Heart left ventricle (tissue), 13 donors: ENCODE data around the gene STUB1.

ENCODE experiments used
- CTCF ChIP-seq, 12 donors: fragments of 200-600 bp; sonication (generic) in 4 of 12; IDR thresholded peaks; one replicate each; pipeline versions ENCODE4 v1.5.0 to v1.8.0; 2018 to 2022; ENCODE audit warnings: antibody characterized with exemption in 12 of 12, mild to moderate bottlenecking in 5 of 12
- POLR2A ChIP-seq, 2 donors: fragments of 450-650 bp; IDR thresholded peaks; one replicate each; pipeline ENCODE4 v1.6.1; 2017; ENCODE audit warnings: antibody characterized with exemption in 2 of 2, mild to moderate bottlenecking in 2 of 2, moderate library complexity in 2 of 2
- donor health status: ischemic (EF 13 %, LVEDD 7.1; RV severe dilation, severe dysfunction).
- donor health status: DM: no; HTN: yes; CAD: no.
- donor health status: DM: no; HTN: no; CAD: no.
- donor health status: ischemic (EF 25% LVEDD 6.9; RV normal size, moderate dysfunction).
- donor health status: ischemic (EF 25% LVEDD 5.7; RV mildly dilated, moderate dysfunction).
- donor health status: ischemic (EF 35%, LVEDD 5.7; RV mildly dilated, moderate dysfunction).
- donor health status: nonischemic (EF 11% LVEDD 7.7; RV severe dilation, severe dysfunction).
- donor health status: DM: yes; HTN: yes; CAD: no.
- donor health status: PGD.
- donor health status: ischemic (EF 29% LVEDD 5.4; RV normal size, mild dysfunction).
- donor health status: nonischemic (EF 23%, LVEDD 6.1; RV moderate dilation, normal function).

GRCh38 chr16:695355-696089 lies 15.3 kb downstream of the STUB1 start:
- no peak for TF ChIP-seq CTCF (IDR thresholded peaks at IDR 0.05)
- TF ChIP-seq POLR2A (IDR thresholded peaks at IDR 0.05), result no peak
